DOHH2 (cell line): ENCODE measurements around the gene ELF5.

ENCODE experiments used
- H3F3A ChIP-seq: fragments of 200-600 bp; sonication (generic), shearing (Covaris generic); 2 replicates; pipeline ENCODE4 v1.6.0; 2016; ENCODE audit warnings: antibody characterized with exemption, mild to moderate bottlenecking; ENCODE audit not compliant: control insufficient read depth, insufficient read depth
- H3K27ac ChIP-seq: fragments of 200-600 bp; sonication (generic); 2 replicates; pipeline ENCODE4 v1.5.1; 2014; ENCODE audit warnings: low read depth, mild to moderate bottlenecking, low read length, moderate library complexity
- H3K27me3 ChIP-seq: fragments of 200-600 bp; sonication (generic); 2 replicates; pipeline ENCODE4 v1.6.1; 2014; ENCODE audit warnings: mild to moderate bottlenecking, low read length, mixed read lengths; ENCODE audit not compliant: control insufficient read depth
- H3K36me3 ChIP-seq: fragments of 200-600 bp; sonication (generic); 2 replicates; pipeline ENCODE4 v1.6.1; 2014; ENCODE audit warnings: mild to moderate bottlenecking, low read length, moderate library complexity, mixed read lengths; ENCODE audit not compliant: control insufficient read depth
- H3K4me1 ChIP-seq: fragments of 200-600 bp; sonication (generic); 2 replicates; pipeline ENCODE4 v1.6.1; 2014; ENCODE audit warnings: mild to moderate bottlenecking, low read length, mixed read lengths; ENCODE audit not compliant: control insufficient read depth
- H3K4me2 ChIP-seq: fragments of 200-600 bp; sonication (generic); 2 replicates; pipeline ENCODE4 v1.6.0; 2014; ENCODE audit warnings: mild to moderate bottlenecking, low read length, moderate library complexity
- H3K4me3 ChIP-seq: fragments of 200-600 bp; sonication (generic); 2 replicates; pipeline ENCODE4 v1.5.1; 2014; ENCODE audit warnings: mild to moderate bottlenecking, low read length, mixed read lengths
- H3K79me2 ChIP-seq: fragments of 200-600 bp; sonication (generic); 2 replicates; pipeline ENCODE4 v1.6.1; 2014; ENCODE audit warnings: mild to moderate bottlenecking, low read length, mixed read lengths; ENCODE audit not compliant: control insufficient read depth
- H3K9me2 ChIP-seq: fragments of 200-600 bp; sonication (generic); replicated peaks from 2 replicates; pipeline ENCODE4 v1.6.1; 2014; ENCODE audit warnings: mild to moderate bottlenecking, low read length, mixed read lengths; ENCODE audit not compliant: control insufficient read depth
- H3K9me3 ChIP-seq: fragments of 200-600 bp; sonication (generic); 2 replicates; pipeline ENCODE4 v1.6.1; 2014; ENCODE audit warnings: antibody characterized with exemption, low read length, mixed read lengths; ENCODE audit not compliant: control insufficient read depth, insufficient read depth
- H4K20me1 ChIP-seq: fragments of 200-600 bp; sonication (generic); 2 replicates; pipeline ENCODE4 v1.6.0; 2014; ENCODE audit warnings: low read depth, mild to moderate bottlenecking, antibody characterized with exemption, low read length, moderate library complexity; ENCODE audit not compliant: control insufficient read depth, insufficient read depth
- EZH2phosphoT487 ChIP-seq: fragments of 200-600 bp; sonication (generic); IDR thresholded peaks from 2 replicates; pipeline ENCODE4 v1.6.1; 2017; ENCODE audit warnings: borderline replicate concordance, mild to moderate bottlenecking, antibody characterized with exemption, low read length, moderate library complexity, mixed read lengths
- TF ChIP-seq, protein P1 (sequence below): fragments of 200-600 bp; sonication (generic); IDR thresholded peaks from one replicate; pipeline ENCODE4 v1.5.1; 2014; ENCODE audit warnings: antibody characterized with exemption, mild to moderate bottlenecking, low read depth, low read length; ENCODE audit not compliant: poor library complexity, severe bottlenecking

The ELF5 gene

DNA sequence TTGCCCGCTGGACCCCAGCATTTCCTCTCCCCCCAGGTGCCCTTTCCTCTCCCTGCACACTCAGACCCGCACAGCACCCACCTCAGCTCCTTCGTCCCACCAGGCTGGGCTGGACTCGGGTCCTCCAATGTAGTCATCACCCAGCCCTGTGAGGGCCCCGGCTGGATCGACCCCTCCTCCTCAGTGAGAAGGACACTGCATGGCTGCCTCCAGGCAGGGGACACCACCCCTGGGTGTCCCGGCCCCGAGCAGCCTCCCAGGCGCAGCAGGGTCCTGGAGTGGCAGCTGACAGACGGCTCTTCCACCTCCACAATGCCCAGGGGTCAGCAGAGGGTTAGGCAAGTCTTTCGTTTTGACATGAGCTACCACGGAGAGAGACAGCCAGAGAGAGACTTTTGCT, 11.1 kb upstream of the ELF5 start:
- H3F3A ChIP-seq, result no peaks in the 10 kb centered on the region
- H4K20me1 ChIP-seq, result no peaks in the 10 kb centered on the region
- no peaks in the 10 kb centered on the region for H3K36me3 ChIP-seq
- TF ChIP-seq EZH2phosphoT487, result no peak
- TF ChIP-seq, protein P1, sequence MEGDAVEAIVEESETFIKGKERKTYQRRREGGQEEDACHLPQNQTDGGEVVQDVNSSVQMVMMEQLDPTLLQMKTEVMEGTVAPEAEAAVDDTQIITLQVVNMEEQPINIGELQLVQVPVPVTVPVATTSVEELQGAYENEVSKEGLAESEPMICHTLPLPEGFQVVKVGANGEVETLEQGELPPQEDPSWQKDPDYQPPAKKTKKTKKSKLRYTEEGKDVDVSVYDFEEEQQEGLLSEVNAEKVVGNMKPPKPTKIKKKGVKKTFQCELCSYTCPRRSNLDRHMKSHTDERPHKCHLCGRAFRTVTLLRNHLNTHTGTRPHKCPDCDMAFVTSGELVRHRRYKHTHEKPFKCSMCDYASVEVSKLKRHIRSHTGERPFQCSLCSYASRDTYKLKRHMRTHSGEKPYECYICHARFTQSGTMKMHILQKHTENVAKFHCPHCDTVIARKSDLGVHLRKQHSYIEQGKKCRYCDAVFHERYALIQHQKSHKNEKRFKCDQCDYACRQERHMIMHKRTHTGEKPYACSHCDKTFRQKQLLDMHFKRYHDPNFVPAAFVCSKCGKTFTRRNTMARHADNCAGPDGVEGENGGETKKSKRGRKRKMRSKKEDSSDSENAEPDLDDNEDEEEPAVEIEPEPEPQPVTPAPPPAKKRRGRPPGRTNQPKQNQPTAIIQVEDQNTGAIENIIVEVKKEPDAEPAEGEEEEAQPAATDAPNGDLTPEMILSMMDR, result no peak
- no peak overlapping the region for H3K4me3 ChIP-seq
- H3K79me2 ChIP-seq, result no peaks in the 10 kb centered on the region
- H3K4me1 ChIP-seq, result no peaks in the 10 kb centered on the region
- H3K4me2 ChIP-seq, result no peak overlapping the region
- no peaks in the 10 kb centered on the region for H3K9me3 ChIP-seq
- no peaks in the 10 kb centered on the region for H3K9me2 ChIP-seq
- H3K27ac ChIP-seq, result no peak overlapping the region
- H3K27me3 ChIP-seq, result no peaks in the 10 kb centered on the region

DNA sequence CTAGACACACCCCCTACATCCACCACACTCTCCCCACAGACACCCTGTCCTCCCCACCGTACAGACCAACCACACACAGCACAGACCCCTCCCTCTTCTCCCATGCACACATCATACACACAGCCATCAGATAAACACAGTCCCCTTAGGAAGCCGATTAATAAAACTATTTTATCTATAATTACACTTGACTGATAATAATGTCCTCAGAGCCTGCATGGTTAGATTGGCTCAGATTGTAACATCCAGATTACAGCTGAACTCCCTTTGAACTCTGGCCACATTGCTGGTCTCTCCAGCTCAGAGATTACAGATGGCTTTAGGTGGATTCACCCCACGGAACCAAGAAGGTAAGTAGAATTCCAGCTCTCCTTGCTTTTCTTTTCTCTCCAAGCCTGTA, 9.5 kb upstream of the ELF5 start:
- no peak overlapping the region for H3K4me2 ChIP-seq
- TF ChIP-seq EZH2phosphoT487, result no peak
- TF ChIP-seq, protein P1, result no peak
- no peaks in the 10 kb centered on the region for H3K4me1 ChIP-seq
- no peaks in the 10 kb centered on the region for H3F3A ChIP-seq
- no peaks in the 10 kb centered on the region for H3K79me2 ChIP-seq
- H4K20me1 ChIP-seq, result no peaks in the 10 kb centered on the region
- H3K9me2 ChIP-seq, result no peaks in the 10 kb centered on the region
- H3K4me3 ChIP-seq, result no peak overlapping the region
- H3K9me3 ChIP-seq, result no peaks in the 10 kb centered on the region
- no peak overlapping the region for H3K27ac ChIP-seq
- H3K27me3 ChIP-seq, result no peaks in the 10 kb centered on the region
- H3K36me3 ChIP-seq, result no peaks in the 10 kb centered on the region

DNA sequence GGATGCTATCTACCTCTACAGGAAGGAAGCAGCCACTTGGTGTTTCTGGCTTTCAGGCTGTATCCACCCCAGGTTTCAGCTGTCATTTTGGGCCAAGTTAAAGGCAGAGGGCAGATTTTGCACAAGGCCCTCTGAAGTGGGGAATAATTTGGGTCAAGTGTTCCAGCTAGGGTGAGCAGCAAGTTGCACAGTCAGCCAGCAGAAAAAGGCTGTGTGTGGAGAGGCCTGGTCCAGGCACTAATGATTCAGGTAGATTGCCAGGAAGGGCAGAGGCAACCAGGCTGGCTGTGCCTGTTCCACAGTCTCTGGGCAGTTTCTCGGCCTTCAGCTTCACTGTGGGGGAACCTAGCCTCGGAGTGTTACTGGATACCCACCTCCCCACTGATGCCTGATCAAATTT, 8.6 kb upstream of the ELF5 start:
- Histone ChIP-seq H3K4me1 (no peaks in the 10 kb centered on the region), H3K79me2 (no peaks in the 10 kb centered on the region), H3K4me3 (no peak overlapping the region), H3F3A (no peaks in the 10 kb centered on the region), H4K20me1 (no peaks in the 10 kb centered on the region), H3K4me2 (no peak overlapping the region), H3K9me2 (no peaks in the 10 kb centered on the region), H3K27me3 (no peaks in the 10 kb centered on the region), H3K9me3 (no peaks in the 10 kb centered on the region), H3K27ac (no peak overlapping the region), H3K36me3 (no peaks in the 10 kb centered on the region)
- TF ChIP-seq, protein P1, result no peak
- no peak for TF ChIP-seq EZH2phosphoT487

DNA sequence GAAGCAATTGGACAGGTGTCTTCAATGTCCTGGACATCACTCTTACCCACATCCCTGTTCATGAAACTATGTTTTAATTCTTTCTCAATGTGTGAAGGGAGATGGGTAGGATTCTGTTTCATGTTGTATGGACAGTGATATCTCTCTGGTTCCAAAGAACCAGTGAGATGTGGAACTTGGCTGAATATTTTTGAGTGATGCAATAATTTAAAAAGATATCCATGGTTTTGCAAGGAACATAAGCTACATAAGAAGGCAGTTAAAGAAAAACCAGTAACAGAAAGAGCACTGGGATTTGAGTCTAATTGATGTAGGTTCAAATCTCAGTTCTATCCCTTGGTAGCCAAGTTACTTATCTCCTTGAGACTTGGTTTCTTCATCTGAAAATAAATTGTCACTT, 7.7 kb upstream of the ELF5 start:
- H3K36me3 ChIP-seq, result no peaks in the 10 kb centered on the region
- no peaks in the 10 kb centered on the region for H3F3A ChIP-seq
- H4K20me1 ChIP-seq, result no peaks in the 10 kb centered on the region
- no peaks in the 10 kb centered on the region for H3K9me3 ChIP-seq
- no peak overlapping the region for H3K27ac ChIP-seq
- H3K4me1 ChIP-seq, result no peaks in the 10 kb centered on the region
- no peak overlapping the region for H3K4me3 ChIP-seq
- no peaks in the 10 kb centered on the region for H3K79me2 ChIP-seq
- H3K27me3 ChIP-seq, result no peaks in the 10 kb centered on the region
- no peaks in the 10 kb centered on the region for H3K9me2 ChIP-seq
- no peak for TF ChIP-seq EZH2phosphoT487
- TF ChIP-seq, protein P1, result no peak
- no peak overlapping the region for H3K4me2 ChIP-seq
